Osteoblast (primary cell): ENCODE data around the gene RHBDL1. TPM values are rescaled to one million over a fixed set of nuclear protein-coding genes. Genes with fewer than 3 reads are reported as not detected.

Source experiments
- DNase-seq: peaks from one replicate; pipeline ENCODE4 v3.0.0; 2011; ENCODE audit warnings: low spot score, mixed read lengths; ENCODE audit not compliant: insufficient read length; ENCODE audit errors: missing footprints
- H2AFZ ChIP-seq: 2 replicates; pipeline ENCODE4 v1.6.0; 2011; ENCODE audit warnings: mild to moderate bottlenecking, low read length
- H3K27ac ChIP-seq: 2 replicates; pipeline ENCODE4 v1.5.1; 2011; ENCODE audit warnings: mild to moderate bottlenecking, low read depth, low read length, moderate library complexity
- H3K27me3 ChIP-seq: 2 replicates; pipeline ENCODE4 v1.6.0; 2012; ENCODE audit warnings: mild to moderate bottlenecking, control low read depth, inconsistent platforms, low read length, moderate library complexity; ENCODE audit not compliant: insufficient read depth
- H3K36me3 ChIP-seq: 2 replicates; pipeline ENCODE4 v1.5.1; 2011; ENCODE audit warnings: mild to moderate bottlenecking, low read length, control low read depth, moderate library complexity; ENCODE audit not compliant: insufficient read depth
- H3K4me1 ChIP-seq: 2 replicates; pipeline ENCODE4 v1.5.1; 2011; ENCODE audit warnings: mild to moderate bottlenecking, low read length, control low read depth, moderate library complexity; ENCODE audit not compliant: insufficient read depth
- H3K4me2 ChIP-seq: 2 replicates; pipeline ENCODE4 v1.6.0; 2011; ENCODE audit warnings: mild to moderate bottlenecking, low read length; ENCODE audit not compliant: insufficient read depth
- H3K4me3 ChIP-seq: fragments of 200-600 bp; sonication (generic); 3 replicates; pipeline ENCODE4 v1.5.1; 2012; ENCODE audit warnings: mild to moderate bottlenecking, low read length, inconsistent platforms; ENCODE audit not compliant: insufficient read depth
- H3K79me2 ChIP-seq: 2 replicates; pipeline ENCODE4 v1.6.0; 2012; ENCODE audit warnings: mild to moderate bottlenecking, low read length, control low read depth, inconsistent platforms; ENCODE audit not compliant: insufficient read depth
- H3K9me3 ChIP-seq: 2 replicates; pipeline ENCODE4 v1.5.1; 2011; ENCODE audit warnings: low read depth, low read length, control low read depth
- H4K20me1 ChIP-seq: 2 replicates; pipeline ENCODE4 v1.6.0; 2012; ENCODE audit warnings: mild to moderate bottlenecking, low read length, control low read depth; ENCODE audit not compliant: insufficient read depth
- total RNA-seq: library from RNA; depleted of rRNA; stranded (reverse); fragments of >200 nt; gene quantifications from 2 replicates; pipeline ENCODE4 v1.2.3, GENCODE V29; 2012
- TF ChIP-seq, protein P1 (sequence below): IDR thresholded peaks from 2 replicates; pipeline ENCODE4 v1.5.1; 2011; ENCODE audit warnings: mild to moderate bottlenecking, low read depth, low read length, moderate library complexity; ENCODE audit errors: extremely low read depth

Gene RHBDL1
- total RNA-seq, 1 donor: 1.1 TPM

DNA sequence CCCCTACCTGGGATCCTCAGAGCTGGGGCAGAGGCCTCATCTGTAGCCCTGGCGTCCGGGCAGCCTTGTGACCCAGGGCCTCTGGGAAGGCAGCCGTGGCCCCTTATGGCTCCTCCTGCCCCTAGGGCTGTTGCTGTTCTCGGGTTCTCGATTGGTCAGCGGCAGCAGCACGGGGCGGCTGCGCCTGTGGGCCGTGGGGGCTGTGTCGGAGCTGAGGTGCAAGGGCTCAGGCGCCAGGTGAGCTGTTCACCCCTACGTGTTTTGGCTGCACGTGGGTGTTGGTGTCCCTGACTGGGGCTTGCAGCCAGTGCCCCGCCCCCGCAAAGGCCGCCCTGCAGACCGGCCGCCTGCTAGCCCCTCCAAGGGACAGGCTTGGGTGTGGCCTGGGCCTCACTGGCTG lies 13.4 kb upstream of the RHBDL1 start:
- H4K20me1 ChIP-seq: no peaks in the 10 kb centered on the region
- H3K9me3 ChIP-seq: no peaks in the 10 kb centered on the region
- no peak overlapping the region for H2AFZ ChIP-seq
- H3K4me1 ChIP-seq: no peaks in the 10 kb centered on the region
- peaks cover 2% of the 10 kb centered on the region for H3K36me3 ChIP-seq
- H3K4me3 ChIP-seq: no peak overlapping the region
- H3K27ac ChIP-seq: no peak overlapping the region
- H3K79me2 ChIP-seq: no peaks in the 10 kb centered on the region
- DNase-seq: no peak
- H3K4me2 ChIP-seq: no peak overlapping the region
- TF ChIP-seq, protein P1, sequence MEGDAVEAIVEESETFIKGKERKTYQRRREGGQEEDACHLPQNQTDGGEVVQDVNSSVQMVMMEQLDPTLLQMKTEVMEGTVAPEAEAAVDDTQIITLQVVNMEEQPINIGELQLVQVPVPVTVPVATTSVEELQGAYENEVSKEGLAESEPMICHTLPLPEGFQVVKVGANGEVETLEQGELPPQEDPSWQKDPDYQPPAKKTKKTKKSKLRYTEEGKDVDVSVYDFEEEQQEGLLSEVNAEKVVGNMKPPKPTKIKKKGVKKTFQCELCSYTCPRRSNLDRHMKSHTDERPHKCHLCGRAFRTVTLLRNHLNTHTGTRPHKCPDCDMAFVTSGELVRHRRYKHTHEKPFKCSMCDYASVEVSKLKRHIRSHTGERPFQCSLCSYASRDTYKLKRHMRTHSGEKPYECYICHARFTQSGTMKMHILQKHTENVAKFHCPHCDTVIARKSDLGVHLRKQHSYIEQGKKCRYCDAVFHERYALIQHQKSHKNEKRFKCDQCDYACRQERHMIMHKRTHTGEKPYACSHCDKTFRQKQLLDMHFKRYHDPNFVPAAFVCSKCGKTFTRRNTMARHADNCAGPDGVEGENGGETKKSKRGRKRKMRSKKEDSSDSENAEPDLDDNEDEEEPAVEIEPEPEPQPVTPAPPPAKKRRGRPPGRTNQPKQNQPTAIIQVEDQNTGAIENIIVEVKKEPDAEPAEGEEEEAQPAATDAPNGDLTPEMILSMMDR: no peak
- no peaks in the 10 kb centered on the region for H3K27me3 ChIP-seq

GRCh38 chr16:662597-662996 lies 12.9 kb upstream of the RHBDL1 start:
- Histone ChIP-seq H3K4me1 (peaks cover under 1% of the 10 kb centered on the region), H3K79me2 (peaks cover 2% of the 10 kb centered on the region), H3K4me3 (no peak overlapping the region), H4K20me1 (no peaks in the 10 kb centered on the region), H3K4me2 (no peak overlapping the region), H2AFZ (no peak overlapping the region), H3K27ac (no peak overlapping the region), H3K9me3 (no peaks in the 10 kb centered on the region), H3K27me3 (no peaks in the 10 kb centered on the region), H3K36me3 (peaks cover 2% of the 10 kb centered on the region)
- TF ChIP-seq, protein P1: no peak
- no peak for DNase-seq

DNA sequence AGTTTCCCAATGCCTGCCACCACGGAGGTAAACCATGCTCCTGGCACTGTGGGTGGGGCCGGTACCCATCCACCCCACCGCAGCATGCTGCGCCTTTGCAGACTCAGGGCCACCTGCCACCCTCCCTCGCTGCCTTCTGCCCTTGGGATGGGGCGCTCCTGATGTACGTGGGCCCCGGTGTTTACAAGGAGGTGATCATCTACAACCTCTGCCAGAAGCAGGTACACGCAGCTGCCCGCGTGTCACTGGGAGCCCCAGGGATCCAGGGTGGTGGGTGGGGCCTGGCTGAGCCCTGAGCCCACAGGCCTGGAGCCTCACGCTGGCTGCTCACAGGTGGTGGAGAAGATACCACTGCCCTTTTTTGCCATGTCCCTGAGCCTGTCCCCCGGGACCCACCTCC lies 8.9 kb upstream of the RHBDL1 start:
- TF ChIP-seq, protein P1: no peak
- H3K4me2 ChIP-seq: no peak overlapping the region
- H3K4me1 ChIP-seq: peaks cover 10% of the 10 kb centered on the region
- H3K79me2 ChIP-seq: peaks cover 35% of the 10 kb centered on the region
- H3K9me3 ChIP-seq: no peaks in the 10 kb centered on the region
- H2AFZ ChIP-seq: no peak overlapping the region
- H3K4me3 ChIP-seq: no peak overlapping the region
- peaks cover 20% of the 10 kb centered on the region for H4K20me1 ChIP-seq
- peaks cover 20% of the 10 kb centered on the region for H3K36me3 ChIP-seq
- H3K27me3 ChIP-seq: no peaks in the 10 kb centered on the region
- DNase-seq: no peak
- no peak overlapping the region for H3K27ac ChIP-seq

- peak overlapping the region; percentile 94 for H2AFZ ChIP-seq
- no peaks in the 10 kb centered on the region for H3K9me3 ChIP-seq
- peaks cover 35% of the 10 kb centered on the region for H3K79me2 ChIP-seq
- peaks cover 21% of the 10 kb centered on the region for H4K20me1 ChIP-seq
- H3K4me3 ChIP-seq: peak overlapping the region; percentile 93
- H3K27ac ChIP-seq: peak overlapping the region; percentile 37
- no peak overlapping the region for H3K4me2 ChIP-seq
- TF ChIP-seq, protein P1: no peak
- peaks cover 10% of the 10 kb centered on the region for H3K4me1 ChIP-seq
- no peaks in the 10 kb centered on the region for H3K27me3 ChIP-seq
- no peak for DNase-seq
- H3K36me3 ChIP-seq: peaks cover 24% of the 10 kb centered on the region
These were observed 8.2 kb upstream of the RHBDL1 start for GRCh38 chr16:667113-667779.
